Lower leg skin (tissue), 3 donors: ENCODE data around the gene ADAMTS17.

ENCODE experiments used
- POLR2A ChIP-seq, 2 donors: fragments of 450-650 bp; IDR thresholded peaks; one replicate each; pipeline ENCODE4 v1.6.1; 2016 to 2017; ENCODE audit warnings: antibody characterized with exemption in 2 of 2, mild to moderate bottlenecking in 1 of 2, moderate library complexity in 1 of 2
- TF ChIP-seq, protein P1 (sequence below), 3 donors: fragments of 450-650 bp; IDR thresholded peaks; one replicate each; pipeline ENCODE4 v1.5.1; 2016; ENCODE audit warnings: antibody characterized with exemption in 3 of 3, mild to moderate bottlenecking in 3 of 3, moderate library complexity in 2 of 3

DNA sequence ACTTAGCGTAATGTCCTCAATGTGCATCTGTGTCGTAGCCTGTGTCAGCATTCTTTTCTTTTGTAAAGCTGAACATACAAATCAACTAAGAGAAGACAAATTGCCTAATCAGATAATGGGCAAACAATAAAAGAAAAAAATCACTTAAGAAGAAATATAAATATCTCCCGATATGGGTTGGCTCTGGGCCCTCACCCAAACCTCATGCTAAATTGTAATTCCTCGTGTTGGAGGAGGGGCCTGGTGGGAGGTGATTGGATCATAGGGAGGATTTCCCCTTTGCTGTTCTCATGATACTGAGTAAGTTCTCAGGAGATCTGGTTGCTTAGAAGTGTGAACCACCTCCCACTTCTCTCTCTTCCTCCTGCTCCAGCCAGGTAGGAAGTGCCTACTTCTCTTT, 323.6 kb downstream of the ADAMTS17 start:
- TF ChIP-seq POLR2A (IDR thresholded peaks at IDR 0.05), result no peak
- TF ChIP-seq, protein P1, sequence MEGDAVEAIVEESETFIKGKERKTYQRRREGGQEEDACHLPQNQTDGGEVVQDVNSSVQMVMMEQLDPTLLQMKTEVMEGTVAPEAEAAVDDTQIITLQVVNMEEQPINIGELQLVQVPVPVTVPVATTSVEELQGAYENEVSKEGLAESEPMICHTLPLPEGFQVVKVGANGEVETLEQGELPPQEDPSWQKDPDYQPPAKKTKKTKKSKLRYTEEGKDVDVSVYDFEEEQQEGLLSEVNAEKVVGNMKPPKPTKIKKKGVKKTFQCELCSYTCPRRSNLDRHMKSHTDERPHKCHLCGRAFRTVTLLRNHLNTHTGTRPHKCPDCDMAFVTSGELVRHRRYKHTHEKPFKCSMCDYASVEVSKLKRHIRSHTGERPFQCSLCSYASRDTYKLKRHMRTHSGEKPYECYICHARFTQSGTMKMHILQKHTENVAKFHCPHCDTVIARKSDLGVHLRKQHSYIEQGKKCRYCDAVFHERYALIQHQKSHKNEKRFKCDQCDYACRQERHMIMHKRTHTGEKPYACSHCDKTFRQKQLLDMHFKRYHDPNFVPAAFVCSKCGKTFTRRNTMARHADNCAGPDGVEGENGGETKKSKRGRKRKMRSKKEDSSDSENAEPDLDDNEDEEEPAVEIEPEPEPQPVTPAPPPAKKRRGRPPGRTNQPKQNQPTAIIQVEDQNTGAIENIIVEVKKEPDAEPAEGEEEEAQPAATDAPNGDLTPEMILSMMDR (IDR thresholded peaks at IDR 0.05), result no peak
